Mucosa of descending colon (tissue), 3 donors: ENCODE measurements around the gene SLTM. TPM values are rescaled to one million over a fixed set of nuclear protein-coding genes. Genes with fewer than 3 reads are reported as not detected.
"Not testable (repeated sequence)": the region's sequence is repeated elsewhere in the genome, so short reads cannot be mapped to it uniquely, and the experiment has no call there.

Source experiments
- ATAC-seq: fragments of 200-7000 bp; cut with Tn5 transposase; one replicate; pipeline ENCODE4 v1.9.1; 2020; ENCODE audit warnings: mild to moderate bottlenecking, moderate library complexity
- DNase-seq, 3 donors: peaks; one replicate each; pipeline ENCODE4 v3.0.0-alpha.2; 2020
- H3K36me3 ChIP-seq: fragments of 200-600 bp; one replicate; pipeline ENCODE4 v1.8.0; 2021; ENCODE audit warnings: low read depth, mild to moderate bottlenecking
- H3K4me1 ChIP-seq: fragments of 200-600 bp; one replicate; pipeline ENCODE4 v1.8.0; 2021; ENCODE audit warnings: low read depth, mild to moderate bottlenecking
- H3K4me3 ChIP-seq: fragments of 200-600 bp; one replicate; pipeline ENCODE4 v1.8.0; 2021; ENCODE audit warnings: mild to moderate bottlenecking
- H3K9me3 ChIP-seq: fragments of 200-600 bp; one replicate; pipeline ENCODE4 v1.8.0; 2021; ENCODE audit warnings: mild to moderate bottlenecking
- intact Hi-C, 2 donors: fragments of 100-400 bp; cut with DNase I in 1 of 2; cut with micrococcal nuclease in 1 of 2; formaldehyde crosslinking; loops; one replicate each; pipeline versions ENCODE4 v1.11.0 to v1.11.1; 2022; cut with DNase I, micrococcal nuclease
- total RNA-seq, 3 donors: library from RNA; stranded (reverse); fragmentation: NEBNext Ultra II Directional in 2 of 3; extraction: Animal tissue kit (Norgen Biotek cat#: 25700) in 2 of 3; gene quantifications; one replicate each; pipeline versions ENCODE4 v1.2.1 to v1.2.4, GENCODE V29; 2021 to 2023
- TF ChIP-seq, protein P1 (sequence below): fragments of 200-600 bp; IDR thresholded peaks from one replicate; pipeline ENCODE4 v1.8.0; 2022; ENCODE audit warnings: antibody characterized with exemption, mild to moderate bottlenecking
- donor health status: DM: no; HTN: no; CAD: no; lungs with moderate emphysema.
- donor health status: DM: no; HTN: no; CAD: no.
- donor health status: DM: no; HTN: yes; CAD: no.

SLTM gene
- total RNA-seq, 3 donors from 2014 or later, result 75.6 to 94.7 (median 82.8) TPM

DNA sequence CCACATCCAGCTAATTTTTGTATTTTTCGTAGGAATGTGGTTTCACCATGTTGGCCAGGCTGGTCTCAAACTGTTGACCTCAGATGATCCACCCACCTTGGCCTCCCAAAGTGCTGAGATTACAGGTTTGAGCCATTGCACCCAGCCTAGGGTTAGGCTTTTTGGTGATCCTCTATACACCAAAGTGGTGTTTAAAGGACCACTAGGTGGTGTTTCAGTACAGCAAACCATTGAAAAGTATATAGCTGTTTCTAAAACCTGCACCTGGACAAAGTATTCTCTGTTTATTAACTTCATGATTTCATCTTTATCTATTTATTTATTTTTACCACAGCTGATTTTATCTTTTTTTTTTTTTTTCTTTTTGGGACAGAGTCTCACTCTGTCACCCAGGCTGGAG, 94.0 kb downstream of the SLTM start:
- DNase-seq (no peak), ATAC-seq (no peak)
- H3K36me3 ChIP-seq, result no peaks in the 10 kb centered on the region
- H3K4me3 ChIP-seq, result no peak overlapping the region
- TF ChIP-seq, protein P1, sequence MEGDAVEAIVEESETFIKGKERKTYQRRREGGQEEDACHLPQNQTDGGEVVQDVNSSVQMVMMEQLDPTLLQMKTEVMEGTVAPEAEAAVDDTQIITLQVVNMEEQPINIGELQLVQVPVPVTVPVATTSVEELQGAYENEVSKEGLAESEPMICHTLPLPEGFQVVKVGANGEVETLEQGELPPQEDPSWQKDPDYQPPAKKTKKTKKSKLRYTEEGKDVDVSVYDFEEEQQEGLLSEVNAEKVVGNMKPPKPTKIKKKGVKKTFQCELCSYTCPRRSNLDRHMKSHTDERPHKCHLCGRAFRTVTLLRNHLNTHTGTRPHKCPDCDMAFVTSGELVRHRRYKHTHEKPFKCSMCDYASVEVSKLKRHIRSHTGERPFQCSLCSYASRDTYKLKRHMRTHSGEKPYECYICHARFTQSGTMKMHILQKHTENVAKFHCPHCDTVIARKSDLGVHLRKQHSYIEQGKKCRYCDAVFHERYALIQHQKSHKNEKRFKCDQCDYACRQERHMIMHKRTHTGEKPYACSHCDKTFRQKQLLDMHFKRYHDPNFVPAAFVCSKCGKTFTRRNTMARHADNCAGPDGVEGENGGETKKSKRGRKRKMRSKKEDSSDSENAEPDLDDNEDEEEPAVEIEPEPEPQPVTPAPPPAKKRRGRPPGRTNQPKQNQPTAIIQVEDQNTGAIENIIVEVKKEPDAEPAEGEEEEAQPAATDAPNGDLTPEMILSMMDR, result no peak
- H3K9me3 ChIP-seq, result no peaks in the 10 kb centered on the region
- intact Hi-C loops, result no loop called here
- no peaks in the 10 kb centered on the region for H3K4me1 ChIP-seq

DNA sequence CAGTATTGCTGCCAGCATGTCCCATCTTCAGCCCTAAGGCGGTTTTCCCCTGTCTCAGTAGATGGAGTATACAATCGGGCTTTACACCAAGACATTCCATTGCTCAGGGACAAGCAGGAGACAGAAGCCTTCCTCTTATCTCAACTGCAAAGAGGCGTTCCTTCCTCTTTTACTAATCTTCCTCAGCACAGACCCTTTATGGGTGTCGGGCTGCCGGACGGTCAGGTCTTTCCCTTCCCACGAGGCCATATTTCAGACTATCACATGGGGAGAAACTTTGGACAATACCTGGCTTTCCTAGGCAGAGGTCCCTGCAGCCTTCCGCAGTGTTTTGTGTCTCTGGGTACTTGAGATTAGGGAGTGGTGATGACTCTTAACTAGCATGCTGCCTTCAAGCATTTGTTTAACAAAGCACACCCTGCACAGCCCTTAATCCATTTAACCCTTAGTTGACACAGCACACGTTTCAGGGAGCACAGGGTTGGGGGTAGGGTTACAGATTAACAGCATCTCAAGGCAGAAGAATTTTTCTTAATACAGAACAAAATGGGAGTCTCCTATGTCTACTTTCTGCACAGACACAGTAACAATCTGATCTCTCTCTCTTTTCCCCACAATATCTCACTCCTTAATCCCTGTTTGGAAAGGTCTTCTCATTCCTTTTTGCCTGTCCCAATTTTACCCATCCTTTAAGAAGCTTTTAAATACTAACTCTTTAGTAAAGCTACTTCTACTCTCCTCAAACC, 99.6 kb downstream of the SLTM start:
- H3K4me3 ChIP-seq, DNase-seq, H3K36me3 ChIP-seq, intact Hi-C loops, H3K9me3 ChIP-seq, ATAC-seq, H3K4me1 ChIP-seq: not testable (repeated sequence)

DNA sequence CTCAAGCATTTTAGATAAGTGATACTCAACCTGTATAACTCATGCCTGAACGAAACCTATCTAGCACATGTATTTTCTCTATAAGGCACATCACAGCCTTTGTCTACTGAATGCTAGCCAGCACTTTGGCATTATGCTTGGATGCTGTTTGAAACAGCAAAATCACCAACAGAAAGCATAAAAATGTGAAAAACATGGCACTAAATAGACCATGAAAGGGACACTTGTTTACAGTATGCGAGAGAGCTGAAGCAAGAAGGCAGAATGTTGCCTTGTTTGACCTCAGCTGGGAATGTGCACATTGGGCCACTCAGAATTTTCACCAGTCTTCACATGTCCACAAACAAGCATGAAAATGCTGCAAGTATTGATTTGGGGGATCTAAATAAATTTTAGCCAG, 102.9 kb downstream of the SLTM start:
- no peaks in the 10 kb centered on the region for H3K4me1 ChIP-seq
- TF ChIP-seq, protein P1, result no peak
- no peak overlapping the region for H3K4me3 ChIP-seq
- no peaks in the 10 kb centered on the region for H3K36me3 ChIP-seq
- intact Hi-C loops, result no loop called here
- H3K9me3 ChIP-seq, result no peaks in the 10 kb centered on the region
- ATAC-seq (no peak), DNase-seq (no peak)

Other genes with a start within 250 kb of the SLTM start
- 100 to 1,000 TPM; 109 to 178 (median 143) TPM for gene ADAM10, start 184.0 kb downstream of the SLTM start, total RNA-seq
- 10 to 100 TPM; 12.0 to 24.2 (median 13.3) TPM for gene MINDY2, start 162.4 kb downstream of the SLTM start, total RNA-seq
- 10 to 100 TPM; 25.7 to 39.6 (median 37.8) TPM for gene RNF111, start 54.0 kb upstream of the SLTM start, total RNA-seq
- gene CCNB2, start 171.5 kb upstream of the SLTM start, total RNA-seq, result 10 to 100 TPM in 1 of 3 donors, 1 to 10 TPM in 2; 3.0 to 29.3 (median 8.7) TPM